ENCODE data around the gene MAPK13.

Gene MAPK13

DNA sequence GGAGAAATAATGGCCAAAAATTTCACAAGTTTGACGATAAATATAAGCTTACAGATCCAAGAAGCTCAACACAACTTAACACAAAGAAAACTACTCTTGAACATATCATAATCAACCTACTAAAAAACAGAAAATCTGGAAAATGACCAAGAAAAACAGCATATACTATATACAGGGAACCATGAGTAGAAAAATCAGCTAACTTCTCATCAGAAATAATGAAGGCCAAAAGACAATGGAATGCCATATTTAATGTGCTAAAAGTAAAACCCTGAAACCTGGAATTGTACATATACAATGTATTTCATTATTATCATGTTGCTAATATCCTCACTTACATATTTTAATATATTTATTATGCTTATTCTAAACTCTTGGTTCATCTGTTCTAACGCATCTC is 25.3 kb downstream of the MAPK13 start:
- no peak for DNase-seq

DNA sequence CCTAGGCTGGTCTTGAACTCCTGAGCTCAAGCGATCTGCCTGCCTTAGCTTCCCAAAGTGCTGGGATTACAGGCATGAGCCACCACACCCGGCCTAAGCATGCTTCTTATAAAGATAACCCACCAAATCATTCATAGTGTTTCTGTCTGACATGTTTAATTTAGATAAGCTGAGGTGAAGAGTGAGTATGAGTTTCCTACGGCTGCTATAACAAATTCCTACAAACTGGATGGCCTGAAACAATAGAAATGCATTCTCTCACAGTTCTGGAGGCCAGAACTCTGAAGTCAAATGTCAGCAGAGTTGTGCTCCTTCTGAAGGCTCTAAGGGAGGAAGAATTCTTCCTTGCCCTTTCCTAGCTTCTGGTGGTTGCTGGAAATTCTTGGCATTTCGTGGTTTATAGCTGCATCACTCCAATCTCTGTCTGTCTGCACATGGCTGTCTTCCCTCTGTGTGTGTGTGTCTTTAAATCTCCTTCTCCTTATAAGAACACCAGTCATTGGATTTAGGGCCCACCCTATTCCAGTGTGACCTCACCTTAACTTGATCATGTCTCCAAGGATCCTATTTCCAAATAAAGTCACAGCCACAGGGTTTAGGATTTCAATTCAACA is 29.9 kb downstream of the MAPK13 start:
- DNase-seq: no peak

- no peak for DNase-seq
Observed at GRCh38 chr6:36169023-36170007, 39.0 kb downstream of the MAPK13 start.

DNA sequence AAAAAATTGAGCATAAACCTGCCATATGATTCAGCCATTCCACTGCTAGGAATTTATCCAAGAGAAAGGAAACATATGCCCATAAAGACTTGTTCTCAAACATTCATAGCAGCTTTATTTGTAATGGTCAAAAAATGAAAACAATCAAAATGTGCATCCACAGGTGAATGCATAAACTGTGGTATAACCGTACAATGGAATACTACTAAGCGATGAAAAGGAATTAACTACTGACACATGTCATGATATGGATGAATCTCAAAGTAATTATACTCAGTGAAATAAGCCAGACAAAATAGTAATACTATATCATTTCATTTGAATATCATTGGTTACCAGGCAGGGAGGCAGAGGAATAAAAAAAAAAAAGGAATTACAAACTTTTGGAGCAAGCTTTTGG is 40.4 kb downstream of the MAPK13 start:
- DNase-seq: no peak

DNA sequence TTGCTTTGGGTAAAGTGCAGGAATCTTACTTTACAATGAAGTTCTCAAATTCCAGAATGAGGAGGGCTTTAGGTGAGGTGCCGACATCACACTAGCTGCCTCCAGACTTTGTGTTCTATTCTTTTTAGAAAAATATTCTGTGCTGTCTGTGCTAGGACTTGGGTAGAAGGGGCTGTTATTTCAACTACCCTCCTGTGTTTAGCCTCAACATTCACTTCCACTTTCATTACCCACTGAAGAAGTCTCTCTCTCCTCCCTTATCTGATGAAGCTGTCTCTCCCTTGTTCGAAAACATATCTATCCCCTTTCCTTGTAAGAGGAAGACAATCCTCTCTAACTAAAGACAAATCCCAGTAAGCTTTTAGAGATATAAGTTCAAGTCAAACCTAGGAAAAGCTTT is 41.3 kb downstream of the MAPK13 start:
- DNase-seq: peak; percentile 24

- DNase-seq: no peak
Observed at GRCh38 chr6:36177166-36177565, 46.9 kb downstream of the MAPK13 start.

DNA sequence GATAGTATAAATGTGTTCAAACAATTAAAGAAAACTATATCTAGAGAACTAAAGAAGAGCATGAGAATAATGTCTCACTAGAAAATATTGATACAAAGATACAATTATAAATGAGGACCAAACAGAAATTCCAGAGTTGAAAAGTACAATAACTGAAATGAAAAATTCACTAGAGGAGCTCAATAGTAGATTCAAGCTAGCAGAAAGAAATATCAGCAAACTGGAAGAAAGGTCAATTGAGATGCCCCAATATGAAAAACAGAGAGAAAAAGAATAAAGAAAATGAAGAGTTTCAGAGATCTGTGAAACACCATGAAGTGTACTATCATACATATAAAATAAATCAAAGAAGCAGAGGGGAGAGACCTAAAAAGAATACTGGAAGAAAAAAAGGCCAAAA is 48.2 kb downstream of the MAPK13 start:
- no peak for DNase-seq

DNA sequence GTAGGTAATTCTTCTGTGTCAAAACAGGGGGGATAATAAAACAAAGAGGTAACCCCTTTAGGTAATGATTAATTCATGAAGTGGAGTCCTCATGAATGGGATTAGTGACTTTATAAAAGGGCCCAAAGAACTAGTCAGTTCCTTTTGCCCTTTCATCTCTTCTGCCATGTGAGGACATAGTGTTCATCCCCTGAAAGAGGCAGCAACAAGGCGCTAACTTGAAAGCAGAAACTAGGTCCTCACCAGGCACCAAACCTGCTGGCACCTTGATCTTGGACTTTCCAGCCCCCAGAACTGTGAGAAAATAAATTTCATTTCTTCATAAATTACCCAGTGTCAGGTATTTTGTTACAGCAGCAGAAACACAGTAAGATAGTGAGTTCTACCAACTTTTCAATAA is 49.8 kb downstream of the MAPK13 start:
- no peak for DNase-seq

DNA sequence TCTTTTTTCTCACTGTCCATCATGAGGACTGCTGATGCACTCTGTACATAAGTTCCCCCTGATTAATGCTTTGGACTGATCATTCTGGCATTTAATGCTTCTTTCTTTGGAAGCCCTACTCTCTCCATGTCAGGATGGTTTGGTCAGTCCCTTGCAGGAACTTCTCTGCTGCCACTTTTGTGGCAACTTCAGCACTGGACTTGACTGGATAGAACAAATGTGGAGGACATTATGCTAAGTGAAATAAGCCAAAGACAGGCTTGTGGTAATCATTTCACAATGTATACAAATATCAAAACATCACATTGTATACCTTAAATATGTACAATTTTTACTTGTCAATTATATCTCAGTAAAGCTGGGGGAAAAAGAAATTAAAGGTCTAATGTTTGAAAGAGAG is 54.0 kb downstream of the MAPK13 start:
- DNase-seq: no peak

GRCh38 chr6:36186199-36186598 is 55.9 kb downstream of the MAPK13 start:
- DNase-seq: no peak

DNA sequence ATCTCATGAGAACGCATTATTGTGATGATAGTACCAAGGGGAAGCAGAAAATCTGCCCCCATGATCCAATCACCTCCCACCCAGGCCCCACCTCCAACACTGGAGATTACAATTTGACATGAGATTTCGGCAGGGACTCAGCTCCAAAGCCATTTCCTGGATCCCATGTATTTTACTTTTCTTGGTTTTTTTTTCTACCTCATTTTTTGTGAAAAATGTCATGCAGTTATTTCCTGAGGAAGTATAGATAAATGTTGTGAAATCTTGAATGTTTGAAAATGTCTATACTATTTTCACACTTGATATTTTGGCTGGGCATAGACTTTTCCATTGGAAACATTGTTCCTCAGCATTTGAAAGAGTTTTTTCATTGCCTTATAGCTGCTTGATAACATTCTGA is 57.1 kb downstream of the MAPK13 start:
- peak; percentile 11 for DNase-seq

Data from hematopoietic multipotent progenitor cell treated with erythropoietin and hydrocortisone succinate and interleukin-3 and kit ligand, for 4 days (in vitro differentiated cells).